Ovary (tissue), 9 donors: Measurements from ENCODE around the gene GPR135. TPM values are rescaled to one million over a fixed set of nuclear protein-coding genes. Genes with fewer than 3 reads are reported as not detected.
"Not testable (repeated sequence)": the region's sequence is repeated elsewhere in the genome, so short reads cannot be mapped to it uniquely, and the experiment has no call there.

Source experiments
- DNase-seq, 5 donors: peaks; one replicate each; pipeline ENCODE4 v3.0.0-alpha.2; 2019 to 2020
- H3K27ac ChIP-seq, 2 donors: fragments of 200-600 bp; one replicate each; pipeline versions ENCODE4 v1.5.1 to v1.8.0; 2019 to 2022
- H3K27me3 ChIP-seq: fragments of 200-600 bp; one replicate; pipeline ENCODE4 v1.8.0; 2022
- H3K36me3 ChIP-seq: fragments of 200-600 bp; sonication (generic); one replicate; pipeline ENCODE4 v1.5.1; 2019
- H3K4me1 ChIP-seq: one replicate; pipeline ENCODE4 v1.8.1; 2013; ENCODE audit warnings: mild to moderate bottlenecking, moderate library complexity; ENCODE audit not compliant: insufficient read depth
- H3K4me3 ChIP-seq: fragments of 200-600 bp; sonication (generic); one replicate; pipeline ENCODE4 v1.5.1; 2017
- H3K9me3 ChIP-seq, 2 donors: fragments of 200-600 bp in 1 of 2; sonication (generic) in 1 of 2; one replicate each; pipeline versions ENCODE4 v1.5.1 to v1.8.1; 2013 to 2019; ENCODE audit warnings: mild to moderate bottlenecking in 1 of 2, moderate library complexity in 1 of 2
- CTCF ChIP-seq, 3 donors: fragments of 450-650 bp in 2 of 3; fragments of 200-600 bp in 1 of 3; IDR thresholded peaks; one replicate each; pipeline versions ENCODE4 v1.5.1 to v1.8.0; 2016 to 2022; ENCODE audit warnings: antibody characterized with exemption in 3 of 3, mild to moderate bottlenecking in 1 of 3
- EP300 ChIP-seq: sonication (generic); formaldehyde crosslinking; IDR thresholded peaks from one replicate; pipeline ENCODE4 v1.6.1; 2017; ENCODE audit warnings: antibody characterized with exemption
- POLR2A ChIP-seq: fragments of 450-650 bp; IDR thresholded peaks from one replicate; pipeline ENCODE4 v1.6.1; 2017; ENCODE audit warnings: antibody characterized with exemption, mild to moderate bottlenecking, moderate library complexity
- WGBS, 3 donors: extraction: QIAGEN DNeasy Blood & Tissue Kit in 1 of 3; methylation state at CpG; one replicate each; pipeline versions ENCODE4 v1.1.5 to v1.1.7; 2013 to 2017; 5-methylcytosine and 5-hydroxymethylcytosine counted together
- intact Hi-C, 4 donors: fragments of 100-400 bp; cut with DNase I; formaldehyde crosslinking; loops; one replicate each; pipeline versions ENCODE4 v1.11.0 to v1.15.1; 2022 to 2023
- polyA plus RNA-seq, 2 donors: library from polyadenylated mRNA; stranded (reverse); fragments of 200-250 nt in 1 of 2; fragments of 350-450 nt in 1 of 2; fragmentation: Illumina TruSeq in 1 of 2; extraction: RNeasy Lipid Tissue Mini Kit (QIAGEN cat#74804) in 1 of 2; gene quantifications; one replicate each; pipeline ENCODE4 v1.2.3, GENCODE V29; 2013 to 2014
- total RNA-seq, 7 donors: library from RNA; depleted of rRNA in 2 of 7; stranded (reverse); fragments of >200 nt in 2 of 7; fragmentation: NEBNext Ultra II Directional in 3 of 7; extraction: Animal tissue kit (Norgen Biotek cat#: 25700) in 3 of 7; gene quantifications; one replicate each; pipeline versions ENCODE4 v1.1.0 to v1.2.4, GENCODE V29; 2016 to 2023
- donor health status: DM: no; HTN: no; CAD: no; lungs with moderate emphysema.
- donor health status: DM: no; HTN: no; CAD: no.
- donor health status: Bipolar disorder and iron deficiency.
- donor health status: DM: yes; HTN: yes; CAD: no.
- donor health status: DM: no; HTN: no; CAD: no.
- donor health status: DM: yes; HTN: yes; CAD: no.

GPR135 gene
- total and polyA plus RNA-seq, 9 donors = 1.7 to 10.9 (median 6.8) TPM

GRCh38 chr14:59455411-59455810, 9.8 kb downstream of the GPR135 start:
- H3K4me1 ChIP-seq = no peaks in the 10 kb centered on the region

GRCh38 chr14:59454139-59454538, 11.0 kb downstream of the GPR135 start:
- DNase-seq = no peak
- no peak overlapping the region for H3K27ac ChIP-seq
- H3K9me3 ChIP-seq = no peaks in the 10 kb centered on the region
- no peak overlapping the region for H3K4me3 ChIP-seq
- TF ChIP-seq EP300 (no peak), POLR2A (no peak)
- no peaks in the 10 kb centered on the region for H3K4me1 ChIP-seq
- H3K27me3 ChIP-seq = no peaks in the 10 kb centered on the region
- WGBS, 3 donors = 33 to 48% (median 45%) methylated on average over 2 of the region's 2 CpGs
- intact Hi-C loops = no loop called here
- no peaks in the 10 kb centered on the region for H3K36me3 ChIP-seq

More at GRCh38 chr14:59455411-59455810, 9.8 kb downstream of the GPR135 start:
- no peak overlapping the region for H3K27ac ChIP-seq
- no peak overlapping the region for H3K4me3 ChIP-seq
- no peaks in the 10 kb centered on the region for H3K9me3 ChIP-seq
- no peaks in the 10 kb centered on the region for H3K27me3 ChIP-seq
- no peak for TF ChIP-seq POLR2A
- WGBS, 3 donors = 84 to 97% (median 92%) methylated on average over 1 of the region's 1 CpG
- no peak for DNase-seq
- intact Hi-C loops = no loop called here
- H3K36me3 ChIP-seq = no peaks in the 10 kb centered on the region

GRCh38 chr14:59451849-59452248, 13.3 kb downstream of the GPR135 start:
- no peaks in the 10 kb centered on the region for H3K9me3 ChIP-seq
- no peaks in the 10 kb centered on the region for H3K36me3 ChIP-seq
- no peaks in the 10 kb centered on the region for H3K4me1 ChIP-seq
- TF ChIP-seq POLR2A (no peak), CTCF (IDR thresholded peaks at IDR 0.05) (no peak), EP300 (no peak)
- no peak overlapping the region for H3K27ac ChIP-seq
- intact Hi-C loops = no loop called here
- DNase-seq = no peak
- H3K4me3 ChIP-seq = no peak overlapping the region
- 93 to 99% (median 98%) methylated on average over 1 of the region's 1 CpG for WGBS, 3 donors
- no peaks in the 10 kb centered on the region for H3K27me3 ChIP-seq

- DNase-seq = no peak
- H3K27ac ChIP-seq = no peak overlapping the region
- no peaks in the 10 kb centered on the region for H3K36me3 ChIP-seq
- no peaks in the 10 kb centered on the region for H3K9me3 ChIP-seq
- no peaks in the 10 kb centered on the region for H3K27me3 ChIP-seq
- intact Hi-C loops = no loop called here
- H3K4me1 ChIP-seq = no peaks in the 10 kb centered on the region
- WGBS, 3 donors = 96 to 100% (median 98%) methylated on average over 3 of the region's 3 CpGs
- TF ChIP-seq CTCF (IDR thresholded peaks at IDR 0.05) (no peak), EP300 (no peak), POLR2A (no peak)
- no peak overlapping the region for H3K4me3 ChIP-seq
Observed at GRCh38 chr14:59450716-59451115, 14.5 kb downstream of the GPR135 start.

GRCh38 chr14:59448673-59449072, 16.5 kb downstream of the GPR135 start:
- H3K27ac ChIP-seq, H3K27me3 ChIP-seq, DNase-seq, H3K9me3 ChIP-seq, H3K36me3 ChIP-seq, H3K4me3 ChIP-seq, H3K4me1 ChIP-seq: not testable (repeated sequence)
- 83 to 93% (median 85%) methylated on average over 2 of the region's 2 CpGs for WGBS, 3 donors
- intact Hi-C loops = loop anchor here in 2 of 4 donors (5.0 to 10.0 kb wide), 2 partner anchors 321 to 944 kb away; no protein-coding TSS in a partner anchor

GRCh38 chr14:59439256-59439965, 25.8 kb downstream of the GPR135 start:
- no peak overlapping the region for H3K4me3 ChIP-seq
- H3K4me1 ChIP-seq = no peaks in the 10 kb centered on the region
- intact Hi-C loops = no loop called here
- no peak for TF ChIP-seq EP300
- no peaks in the 10 kb centered on the region for H3K9me3 ChIP-seq
- H3K27ac ChIP-seq = no peak overlapping the region
- 23 to 38% (median 37%) methylated on average over 5 of the region's 5 CpGs for WGBS, 3 donors
- no peaks in the 10 kb centered on the region for H3K36me3 ChIP-seq
- DNase-seq = no peak
- H3K27me3 ChIP-seq = no peaks in the 10 kb centered on the region
